Stomach (tissue), 4 donors: ENCODE results near the gene IFNAR1.

Experiments
- EP300 ChIP-seq: sonication (generic); formaldehyde crosslinking; IDR thresholded peaks from one replicate; pipeline ENCODE4 v1.6.1; 2017; ENCODE audit warnings: antibody characterized with exemption
- POLR2A ChIP-seq, 4 donors: fragments of 450-650 bp; IDR thresholded peaks; one replicate each; pipeline ENCODE4 v1.6.1; 2016; ENCODE audit warnings: antibody characterized with exemption in 4 of 4, control low read depth in 2 of 4, mild to moderate bottlenecking in 1 of 4, moderate library complexity in 1 of 4
- TF ChIP-seq, protein P1 (sequence below), 7 experiments: fragments of 450-650 bp in 4 of 7; fragments of 200-600 bp in 3 of 7; sonication (generic) in 3 of 7; IDR thresholded peaks; one replicate each; pipeline ENCODE4 v1.5.1; 2016 to 2019; ENCODE audit warnings: antibody characterized with exemption in 7 of 7, control low read depth in 2 of 7, mild to moderate bottlenecking in 1 of 7

- TF ChIP-seq, protein P1, sequence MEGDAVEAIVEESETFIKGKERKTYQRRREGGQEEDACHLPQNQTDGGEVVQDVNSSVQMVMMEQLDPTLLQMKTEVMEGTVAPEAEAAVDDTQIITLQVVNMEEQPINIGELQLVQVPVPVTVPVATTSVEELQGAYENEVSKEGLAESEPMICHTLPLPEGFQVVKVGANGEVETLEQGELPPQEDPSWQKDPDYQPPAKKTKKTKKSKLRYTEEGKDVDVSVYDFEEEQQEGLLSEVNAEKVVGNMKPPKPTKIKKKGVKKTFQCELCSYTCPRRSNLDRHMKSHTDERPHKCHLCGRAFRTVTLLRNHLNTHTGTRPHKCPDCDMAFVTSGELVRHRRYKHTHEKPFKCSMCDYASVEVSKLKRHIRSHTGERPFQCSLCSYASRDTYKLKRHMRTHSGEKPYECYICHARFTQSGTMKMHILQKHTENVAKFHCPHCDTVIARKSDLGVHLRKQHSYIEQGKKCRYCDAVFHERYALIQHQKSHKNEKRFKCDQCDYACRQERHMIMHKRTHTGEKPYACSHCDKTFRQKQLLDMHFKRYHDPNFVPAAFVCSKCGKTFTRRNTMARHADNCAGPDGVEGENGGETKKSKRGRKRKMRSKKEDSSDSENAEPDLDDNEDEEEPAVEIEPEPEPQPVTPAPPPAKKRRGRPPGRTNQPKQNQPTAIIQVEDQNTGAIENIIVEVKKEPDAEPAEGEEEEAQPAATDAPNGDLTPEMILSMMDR (IDR thresholded peaks at IDR 0.05) = no peak
- TF ChIP-seq POLR2A (IDR thresholded peaks at IDR 0.05) = no peak
- no peak for TF ChIP-seq EP300
Observed at GRCh38 chr21:33384841-33385331, 60.1 kb downstream of the IFNAR1 start.
